Ovary (tissue), 9 donors: ENCODE data around the gene CCDC169. TPM values are rescaled to one million over a fixed set of nuclear protein-coding genes. Genes with fewer than 3 reads are reported as not detected.

Experiments used
- DNase-seq, 5 donors: peaks; one replicate each; pipeline ENCODE4 v3.0.0-alpha.2; 2019 to 2020
- H3K27ac ChIP-seq, 2 donors: fragments of 200-600 bp; one replicate each; pipeline versions ENCODE4 v1.5.1 to v1.8.0; 2019 to 2022
- H3K27me3 ChIP-seq: fragments of 200-600 bp; one replicate; pipeline ENCODE4 v1.8.0; 2022
- H3K36me3 ChIP-seq: fragments of 200-600 bp; sonication (generic); one replicate; pipeline ENCODE4 v1.5.1; 2019
- H3K4me1 ChIP-seq: one replicate; pipeline ENCODE4 v1.8.1; 2013; ENCODE audit warnings: mild to moderate bottlenecking, moderate library complexity; ENCODE audit not compliant: insufficient read depth
- H3K4me3 ChIP-seq: fragments of 200-600 bp; sonication (generic); one replicate; pipeline ENCODE4 v1.5.1; 2017
- H3K9me3 ChIP-seq, 2 donors: fragments of 200-600 bp in 1 of 2; sonication (generic) in 1 of 2; one replicate each; pipeline versions ENCODE4 v1.5.1 to v1.8.1; 2013 to 2019; ENCODE audit warnings: mild to moderate bottlenecking in 1 of 2, moderate library complexity in 1 of 2
- EP300 ChIP-seq: sonication (generic); formaldehyde crosslinking; IDR thresholded peaks from one replicate; pipeline ENCODE4 v1.6.1; 2017; ENCODE audit warnings: antibody characterized with exemption
- POLR2A ChIP-seq: fragments of 450-650 bp; IDR thresholded peaks from one replicate; pipeline ENCODE4 v1.6.1; 2017; ENCODE audit warnings: antibody characterized with exemption, mild to moderate bottlenecking, moderate library complexity
- intact Hi-C, 4 donors: fragments of 100-400 bp; cut with DNase I; formaldehyde crosslinking; loops; one replicate each; pipeline versions ENCODE4 v1.11.0 to v1.15.1; 2022 to 2023
- polyA plus RNA-seq, 2 donors: library from polyadenylated mRNA; stranded (reverse); fragments of 200-250 nt in 1 of 2; fragments of 350-450 nt in 1 of 2; fragmentation: Illumina TruSeq in 1 of 2; extraction: RNeasy Lipid Tissue Mini Kit (QIAGEN cat#74804) in 1 of 2; gene quantifications; one replicate each; pipeline ENCODE4 v1.2.3, GENCODE V29; 2013 to 2014
- small RNA-seq: library from RNA; depleted of rRNA; stranded (forward); fragments of <200 nt; gene quantifications from one replicate; pipeline ENCODE3, GENCODE V24; 2016
- total RNA-seq, 7 donors: library from RNA; depleted of rRNA in 2 of 7; stranded (reverse); fragments of >200 nt in 2 of 7; fragmentation: NEBNext Ultra II Directional in 3 of 7; extraction: Animal tissue kit (Norgen Biotek cat#: 25700) in 3 of 7; gene quantifications; one replicate each; pipeline versions ENCODE4 v1.1.0 to v1.2.4, GENCODE V29; 2016 to 2023
- TF ChIP-seq, protein P1 (sequence below), 3 donors: fragments of 450-650 bp in 2 of 3; fragments of 200-600 bp in 1 of 3; IDR thresholded peaks; one replicate each; pipeline versions ENCODE4 v1.5.1 to v1.8.0; 2016 to 2022; ENCODE audit warnings: antibody characterized with exemption in 3 of 3, mild to moderate bottlenecking in 1 of 3
- donor health status: DM: no; HTN: no; CAD: no; lungs with moderate emphysema.
- donor health status: DM: no; HTN: no; CAD: no.
- donor health status: Bipolar disorder and iron deficiency.
- donor health status: DM: yes; HTN: yes; CAD: no.
- donor health status: DM: no; HTN: no; CAD: no.
- donor health status: DM: yes; HTN: yes; CAD: no.

Gene CCDC169
- total and polyA plus RNA-seq, 9 donors = 0.24 to 2.7 (median 0.97) TPM; not detected in 1

DNA sequence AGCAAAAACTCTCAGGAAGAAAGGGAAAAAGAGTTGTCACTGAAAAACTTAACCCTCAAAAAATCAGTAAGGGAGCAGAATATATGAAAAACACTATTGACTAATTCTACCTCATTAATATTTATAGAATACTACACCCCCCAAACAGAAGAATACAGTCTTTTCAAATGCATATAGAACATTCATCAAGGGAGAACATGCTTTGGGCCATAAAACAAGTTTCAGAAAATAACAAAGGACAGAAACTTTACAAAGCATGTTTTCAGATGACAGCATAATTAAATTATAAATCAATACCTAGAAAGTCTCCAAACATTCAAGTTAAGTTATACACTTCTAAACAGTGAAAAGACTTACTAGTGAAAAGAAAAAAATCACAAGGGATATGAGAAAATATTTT is 113.7 kb downstream of the CCDC169 start:
- intact Hi-C loops = no loop called here
- no peak overlapping the region for H3K27ac ChIP-seq
- no peaks in the 10 kb centered on the region for H3K27me3 ChIP-seq
- DNase-seq = no peak
- no peaks in the 10 kb centered on the region for H3K9me3 ChIP-seq
- no peaks in the 10 kb centered on the region for H3K4me1 ChIP-seq
- TF ChIP-seq POLR2A (no peak), EP300 (no peak)
- TF ChIP-seq, protein P1, sequence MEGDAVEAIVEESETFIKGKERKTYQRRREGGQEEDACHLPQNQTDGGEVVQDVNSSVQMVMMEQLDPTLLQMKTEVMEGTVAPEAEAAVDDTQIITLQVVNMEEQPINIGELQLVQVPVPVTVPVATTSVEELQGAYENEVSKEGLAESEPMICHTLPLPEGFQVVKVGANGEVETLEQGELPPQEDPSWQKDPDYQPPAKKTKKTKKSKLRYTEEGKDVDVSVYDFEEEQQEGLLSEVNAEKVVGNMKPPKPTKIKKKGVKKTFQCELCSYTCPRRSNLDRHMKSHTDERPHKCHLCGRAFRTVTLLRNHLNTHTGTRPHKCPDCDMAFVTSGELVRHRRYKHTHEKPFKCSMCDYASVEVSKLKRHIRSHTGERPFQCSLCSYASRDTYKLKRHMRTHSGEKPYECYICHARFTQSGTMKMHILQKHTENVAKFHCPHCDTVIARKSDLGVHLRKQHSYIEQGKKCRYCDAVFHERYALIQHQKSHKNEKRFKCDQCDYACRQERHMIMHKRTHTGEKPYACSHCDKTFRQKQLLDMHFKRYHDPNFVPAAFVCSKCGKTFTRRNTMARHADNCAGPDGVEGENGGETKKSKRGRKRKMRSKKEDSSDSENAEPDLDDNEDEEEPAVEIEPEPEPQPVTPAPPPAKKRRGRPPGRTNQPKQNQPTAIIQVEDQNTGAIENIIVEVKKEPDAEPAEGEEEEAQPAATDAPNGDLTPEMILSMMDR (IDR thresholded peaks at IDR 0.05) = no peak
- H3K36me3 ChIP-seq = no peaks in the 10 kb centered on the region
- no peak overlapping the region for H3K4me3 ChIP-seq

Small RNA genes lying within 50 kb of the gene (small RNA-seq; reads per million reads assigned to genes)
- not detected for gene RNU6-71P

Other genes starting within 250 kb of the CCDC169 start
- gene DCLK1, start 166.4 kb downstream of the CCDC169 start, total RNA-seq = 10 to 100 TPM in 5 of 7 donors, 1 to 10 TPM in 2; 8.3 to 37.0 (median 24.0) TPM
- gene DCLK1, start 166.4 kb downstream of the CCDC169 start, polyA plus RNA-seq = 10 to 100 TPM in 1 of 2 donors, 1 to 10 TPM in 1; 3.3 to 17.3 TPM
- under 1 TPM in 4 of 7 donors, not detected in 3; 0.11 to 0.67 (median 0.21) TPM for gene SOHLH2, start 83.3 kb downstream of the CCDC169 start, total RNA-seq
- 1 to 10 TPM in 1 of 2 donors, under 1 TPM in 1; 0.62 to 1.0 TPM for gene SOHLH2, start 83.3 kb downstream of the CCDC169 start, polyA plus RNA-seq
- 100 to 1,000 TPM in 3 of 7 donors, 10 to 100 TPM in 4; 59.5 to 141 (median 98.1) TPM for gene SPART, start 48.6 kb upstream of the CCDC169 start, total RNA-seq
- gene SPART, start 48.6 kb upstream of the CCDC169 start, polyA plus RNA-seq = 100 to 1,000 TPM in 1 of 2 donors, 10 to 100 TPM in 1; 77.2 to 129 TPM
- gene CCNA1, start 134.7 kb upstream of the CCDC169 start, total RNA-seq = 10 to 100 TPM in 1 of 7 donors, 1 to 10 TPM in 2, under 1 TPM in 2, not detected in 2; 0.24 to 12.5 (median 1.6) TPM
- 1 to 10 TPM in 1 of 2 donors, under 1 TPM in 1; 0.13 to 1.1 TPM for gene CCNA1, start 134.7 kb upstream of the CCDC169 start, polyA plus RNA-seq